CD4-positive, alpha-beta T cell treated with Interleukin-21 for 1 hour (primary cell): ENCODE data around the gene PARP3.

ENCODE experiments used
- DNase-seq: peaks from one replicate; pipeline ENCODE4 v3.0.0-alpha.2; 2020

Gene PARP3

DNA sequence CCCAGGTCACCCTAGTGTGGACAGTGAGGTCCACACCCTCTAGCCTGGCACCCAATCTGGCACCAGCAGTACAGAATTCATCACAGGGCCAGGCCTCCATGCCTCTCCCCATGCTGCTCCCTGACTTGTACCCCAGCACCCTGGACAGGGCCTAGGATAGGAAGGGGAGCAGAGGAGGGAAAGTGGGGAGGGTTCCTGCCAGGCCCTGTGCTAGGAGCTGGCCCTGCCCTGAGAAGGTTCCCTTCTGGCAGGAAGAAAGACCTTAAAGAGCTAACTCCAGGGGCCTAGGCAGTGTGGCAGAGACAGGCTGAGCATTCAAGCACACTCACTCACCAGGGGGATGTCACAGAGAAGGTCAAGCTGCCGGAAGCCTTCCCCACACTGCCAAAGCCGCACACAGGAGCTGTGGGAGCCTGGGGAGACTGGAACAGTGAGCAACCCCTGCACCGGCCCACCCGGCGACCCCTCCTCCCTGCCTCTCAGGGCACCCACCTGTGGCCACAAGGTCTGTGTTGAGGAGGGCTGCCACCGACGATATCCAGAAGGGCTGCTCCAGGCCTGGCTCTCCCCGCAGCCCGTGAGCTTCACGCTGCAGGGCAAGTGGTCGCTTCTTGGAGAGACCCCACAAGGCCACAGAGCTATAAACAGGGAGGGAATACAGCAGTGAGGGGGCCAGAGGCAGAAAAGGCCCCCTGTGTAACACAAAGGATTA is 7.9 kb upstream of the PARP3 start:
- DNase-seq, result no peak

DNA sequence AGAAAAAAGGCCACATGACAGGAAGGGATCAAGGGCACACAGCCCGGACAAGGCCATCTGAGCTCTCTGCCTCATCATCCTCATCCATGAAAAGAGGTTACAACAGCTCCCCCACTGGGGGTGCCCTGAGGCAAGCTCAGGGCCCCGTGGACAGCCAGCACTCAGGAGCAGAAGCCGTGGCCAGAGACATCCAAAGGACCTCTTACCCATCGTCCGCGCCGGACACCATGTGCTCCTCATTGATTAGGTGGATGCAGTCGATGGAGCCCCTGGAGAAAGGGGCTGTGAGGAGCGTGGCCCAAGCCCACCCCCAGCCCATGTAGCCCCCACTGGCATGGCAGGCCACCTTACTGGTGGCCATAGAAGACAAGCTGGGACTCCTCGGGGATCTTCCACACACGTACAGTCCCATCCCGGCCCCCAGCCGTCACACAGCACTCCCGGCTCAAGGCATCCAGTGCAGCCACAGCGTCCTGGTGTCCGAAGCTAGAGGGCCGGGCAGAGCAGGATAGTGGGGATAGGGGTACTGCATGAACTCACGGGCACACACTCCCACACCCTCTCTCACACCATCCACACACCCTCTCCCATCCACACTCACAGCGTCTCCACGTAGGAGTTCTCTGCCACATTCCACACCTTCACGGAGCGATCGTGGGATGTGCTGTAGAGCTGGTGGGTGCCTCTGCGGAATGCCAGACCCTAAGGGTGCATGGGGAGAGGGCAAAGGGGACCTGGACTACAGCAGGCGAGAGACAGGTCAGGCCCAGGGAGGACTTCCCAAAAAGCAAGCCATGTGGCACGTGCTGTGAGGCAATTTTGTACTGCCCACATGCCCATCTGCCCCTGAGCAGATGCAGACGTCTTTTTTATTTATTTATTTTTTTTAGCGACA is 6.9 kb upstream of the PARP3 start:
- DNase-seq, result no peak

DNA sequence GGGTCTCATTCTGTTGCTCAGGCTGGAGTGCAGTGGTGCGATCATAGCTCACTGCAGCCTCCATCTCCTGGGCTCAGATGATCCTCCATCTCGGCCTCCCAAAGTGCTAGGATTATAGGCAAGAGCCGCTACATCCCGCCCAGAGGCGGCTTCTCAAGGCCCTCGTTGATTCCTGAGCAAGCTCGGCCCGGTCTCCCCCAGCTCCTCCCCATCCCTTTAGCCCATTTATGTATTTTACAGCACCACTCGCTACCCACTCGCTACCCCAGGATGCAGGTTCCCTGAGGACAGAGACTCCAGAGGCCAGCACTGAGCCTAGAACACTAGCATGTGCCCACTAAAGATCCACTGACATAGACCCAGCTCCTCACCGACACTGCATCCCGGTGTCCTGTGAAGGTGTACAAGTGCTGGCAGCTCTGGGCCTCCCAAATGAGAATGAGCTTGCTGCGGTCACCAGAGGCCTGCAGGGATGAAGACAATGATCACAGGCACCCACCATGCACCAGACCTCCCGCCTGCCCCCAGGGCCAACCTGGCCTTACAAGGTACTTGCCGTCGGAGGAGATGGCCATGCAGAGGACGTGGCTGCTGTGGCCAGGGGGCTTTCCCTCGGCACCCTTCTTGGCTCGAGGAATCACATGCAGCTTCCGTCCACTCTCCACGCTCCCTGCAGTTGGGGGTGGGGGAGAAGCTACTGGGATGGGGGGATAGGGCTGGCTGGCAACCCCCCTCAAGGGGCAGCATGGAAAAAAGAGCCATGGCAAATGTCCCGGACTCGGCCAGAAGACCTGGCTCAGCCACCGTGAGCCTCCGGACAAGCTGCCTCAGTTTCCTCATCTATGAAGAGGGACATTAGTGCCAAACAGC is 6.0 kb upstream of the PARP3 start:
- no peak for DNase-seq

DNA sequence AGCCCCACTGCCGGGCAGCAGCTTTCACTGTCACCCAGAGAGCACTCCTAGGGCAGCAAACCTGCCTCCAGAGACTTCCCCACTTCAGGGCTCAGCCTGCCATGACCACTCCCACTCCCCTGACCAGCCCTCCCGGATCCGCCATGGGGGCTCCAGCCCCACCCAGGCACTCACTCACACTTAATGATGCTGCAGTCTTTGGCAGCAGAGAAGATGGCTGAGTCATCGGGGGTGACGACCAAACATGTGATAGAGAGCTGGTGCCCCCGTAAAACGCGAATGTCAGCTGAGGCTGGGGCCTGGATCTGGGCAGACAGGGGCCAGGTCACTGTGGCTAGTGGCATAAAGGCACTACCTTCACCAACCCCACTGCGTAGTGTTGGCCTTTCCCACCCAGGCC is 5.1 kb upstream of the PARP3 start:
- DNase-seq, result no peak

DNA sequence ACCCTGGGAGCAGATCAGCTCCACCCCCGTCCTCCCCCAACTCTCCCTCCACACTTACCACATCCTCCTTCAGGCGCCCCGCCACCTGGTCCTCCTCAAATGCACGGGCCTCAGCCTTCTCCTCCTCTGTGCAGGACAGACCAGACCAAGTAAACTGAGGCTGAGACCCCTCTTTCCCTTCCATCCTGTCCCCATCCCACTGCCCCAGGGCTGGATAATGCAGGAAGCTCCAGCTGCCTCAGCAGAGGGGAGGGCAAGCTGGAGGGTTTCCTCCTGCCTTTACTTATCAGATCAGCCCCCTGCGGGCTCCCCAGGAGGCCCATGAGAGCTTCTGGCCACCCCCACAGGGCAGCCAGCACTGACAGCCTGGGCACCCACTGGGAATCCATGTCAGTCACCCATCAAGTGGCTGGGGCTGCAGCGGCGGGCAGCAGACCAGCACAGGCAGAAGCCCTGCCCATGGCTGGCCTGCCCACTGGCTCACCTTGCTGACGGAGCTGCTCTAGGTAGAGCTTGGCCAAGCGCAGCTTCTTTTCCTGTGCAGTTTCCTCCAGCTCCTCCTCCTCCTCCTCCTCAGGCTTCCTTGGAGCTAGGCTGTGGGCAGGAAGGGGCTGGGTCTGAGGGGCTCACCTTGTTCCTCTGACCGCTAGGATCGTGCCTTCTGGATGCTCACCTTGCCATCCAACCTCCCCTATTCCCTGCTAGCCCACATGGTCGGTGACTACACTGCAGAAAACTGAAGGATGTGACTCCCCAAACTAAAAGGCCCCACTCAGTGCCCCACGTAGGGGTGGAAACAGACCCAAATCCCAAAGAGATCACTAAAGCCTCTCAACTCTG is 4.3 kb upstream of the PARP3 start:
- DNase-seq, result no peak

DNA sequence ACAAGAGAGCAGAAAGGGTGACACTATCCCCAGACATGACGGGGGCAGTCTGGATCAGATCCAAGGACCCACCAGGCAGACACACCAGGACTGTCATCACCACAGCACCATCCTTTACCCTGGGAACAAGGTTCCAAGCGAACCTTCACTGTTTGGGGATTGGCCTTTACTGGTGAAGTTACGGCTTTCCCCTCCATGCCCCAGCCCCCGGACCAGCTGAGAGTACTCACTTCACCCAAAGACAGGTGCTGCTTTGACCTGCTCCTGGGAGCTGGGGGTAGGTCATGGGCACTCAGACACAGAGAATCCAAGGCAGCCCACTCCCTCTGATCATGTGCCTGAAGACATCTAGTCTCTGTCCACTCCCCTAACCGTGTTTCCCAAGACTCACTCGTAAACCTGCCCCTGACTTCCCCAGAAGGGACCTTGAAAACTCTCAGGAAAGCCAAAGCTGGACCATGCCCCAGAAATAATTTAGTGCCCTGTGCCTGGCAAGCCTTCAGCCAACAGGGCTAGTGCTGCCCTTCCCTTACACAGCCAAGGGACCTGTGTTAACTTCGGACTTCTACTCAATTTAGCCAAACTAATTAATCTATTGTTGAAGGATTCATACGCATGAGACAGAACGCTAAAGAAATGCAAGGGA is 3.3 kb upstream of the PARP3 start:
- no peak for DNase-seq

DNA sequence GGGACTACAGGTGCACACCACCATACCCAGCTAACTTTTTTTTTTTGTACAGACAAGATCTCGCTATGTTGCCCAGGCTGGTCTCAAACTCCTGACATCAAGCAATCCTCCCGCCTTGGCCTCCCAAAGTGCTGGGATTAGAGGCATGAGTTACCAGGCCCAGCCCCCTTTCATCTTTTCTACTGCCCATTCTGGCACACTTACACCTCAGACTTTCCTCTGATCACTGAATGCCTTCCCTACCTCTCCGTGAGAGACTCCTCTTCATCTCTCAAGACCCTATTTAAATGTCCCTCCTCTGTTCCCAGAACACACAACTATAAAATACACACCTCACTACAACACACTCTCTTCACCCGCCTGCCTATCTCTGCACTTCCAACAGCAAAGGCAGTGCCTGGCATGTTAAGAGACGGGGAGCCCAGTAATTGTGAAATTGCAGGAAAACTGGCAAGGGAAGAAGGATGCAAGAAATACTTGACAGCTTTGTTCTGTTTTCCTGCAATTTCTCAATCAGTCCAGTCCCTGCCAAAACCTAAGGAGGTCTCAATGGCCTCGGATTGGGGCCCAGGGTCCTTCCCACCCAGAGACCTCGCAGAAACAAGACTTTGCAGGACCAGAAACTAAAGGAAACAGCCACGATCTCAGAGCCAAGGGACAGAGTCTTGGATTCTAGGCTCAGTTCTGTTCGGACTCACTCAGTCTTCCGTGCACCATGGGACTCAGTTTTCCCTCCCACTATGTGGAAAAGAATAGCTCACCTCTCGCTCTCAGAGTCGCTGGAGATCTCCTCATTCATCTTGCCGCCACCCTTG is 1.3 kb upstream of the PARP3 start:
- DNase-seq, result no peak

DNA sequence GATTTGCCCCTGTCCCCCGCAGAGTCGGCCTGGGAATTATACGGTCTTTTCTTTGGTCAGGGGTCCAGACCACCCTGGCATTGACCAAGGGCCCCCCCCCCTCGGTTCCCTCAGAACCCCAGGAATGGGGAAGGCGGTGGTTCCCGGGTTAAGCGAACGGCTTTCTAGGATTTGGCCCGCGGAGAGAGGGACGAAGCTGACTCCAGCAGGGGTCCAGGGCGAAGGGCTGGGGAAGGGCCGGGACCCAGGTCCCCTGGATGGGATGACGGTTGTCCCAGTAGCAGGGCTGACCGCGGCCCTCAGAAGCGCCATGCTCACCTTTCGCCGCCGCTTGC is 733 bp upstream of the PARP3 start:
- DNase-seq, result no peak

DNA sequence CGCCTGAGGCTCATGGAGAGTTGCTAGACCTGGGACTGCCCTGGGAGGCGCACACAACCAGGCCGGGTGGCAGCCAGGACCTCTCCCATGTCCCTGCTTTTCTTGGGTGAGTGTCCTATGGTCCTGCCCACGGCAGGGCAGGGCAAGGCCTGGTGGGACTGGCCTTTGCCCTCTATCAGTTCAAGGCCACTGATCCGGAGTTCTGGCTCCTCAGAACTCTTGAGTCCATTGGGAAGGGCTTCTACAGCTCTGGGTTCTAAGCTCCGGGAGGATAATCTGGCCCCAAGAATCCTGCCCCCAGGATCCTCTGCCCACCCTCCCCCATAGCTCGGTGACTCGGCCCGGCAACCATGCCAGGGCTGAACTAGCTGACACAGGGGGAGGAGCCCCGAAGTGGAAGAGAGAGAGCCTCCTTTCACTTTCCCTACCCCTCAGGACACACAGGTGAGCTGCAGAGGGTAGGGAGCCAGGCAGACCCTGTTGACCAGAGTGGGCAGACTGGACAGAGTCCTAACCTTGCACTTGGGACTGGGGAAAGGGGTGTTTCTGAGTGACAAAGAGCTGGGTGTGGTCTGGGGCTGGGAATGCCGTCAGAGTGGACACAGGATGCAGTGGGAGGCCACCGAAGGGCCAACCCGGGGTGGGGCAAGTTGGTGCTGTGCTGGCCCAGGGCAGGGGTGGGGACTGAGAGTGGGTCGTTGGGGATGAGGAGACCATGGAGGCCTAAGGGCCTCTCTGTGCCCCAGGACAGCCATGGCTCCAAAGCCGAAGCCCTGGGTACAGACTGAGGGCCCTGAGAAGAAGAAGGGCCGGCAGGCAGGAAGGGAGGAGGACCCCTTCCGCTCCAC is 664 bp downstream of the PARP3 start:
- peak; percentile 62 for DNase-seq

DNA sequence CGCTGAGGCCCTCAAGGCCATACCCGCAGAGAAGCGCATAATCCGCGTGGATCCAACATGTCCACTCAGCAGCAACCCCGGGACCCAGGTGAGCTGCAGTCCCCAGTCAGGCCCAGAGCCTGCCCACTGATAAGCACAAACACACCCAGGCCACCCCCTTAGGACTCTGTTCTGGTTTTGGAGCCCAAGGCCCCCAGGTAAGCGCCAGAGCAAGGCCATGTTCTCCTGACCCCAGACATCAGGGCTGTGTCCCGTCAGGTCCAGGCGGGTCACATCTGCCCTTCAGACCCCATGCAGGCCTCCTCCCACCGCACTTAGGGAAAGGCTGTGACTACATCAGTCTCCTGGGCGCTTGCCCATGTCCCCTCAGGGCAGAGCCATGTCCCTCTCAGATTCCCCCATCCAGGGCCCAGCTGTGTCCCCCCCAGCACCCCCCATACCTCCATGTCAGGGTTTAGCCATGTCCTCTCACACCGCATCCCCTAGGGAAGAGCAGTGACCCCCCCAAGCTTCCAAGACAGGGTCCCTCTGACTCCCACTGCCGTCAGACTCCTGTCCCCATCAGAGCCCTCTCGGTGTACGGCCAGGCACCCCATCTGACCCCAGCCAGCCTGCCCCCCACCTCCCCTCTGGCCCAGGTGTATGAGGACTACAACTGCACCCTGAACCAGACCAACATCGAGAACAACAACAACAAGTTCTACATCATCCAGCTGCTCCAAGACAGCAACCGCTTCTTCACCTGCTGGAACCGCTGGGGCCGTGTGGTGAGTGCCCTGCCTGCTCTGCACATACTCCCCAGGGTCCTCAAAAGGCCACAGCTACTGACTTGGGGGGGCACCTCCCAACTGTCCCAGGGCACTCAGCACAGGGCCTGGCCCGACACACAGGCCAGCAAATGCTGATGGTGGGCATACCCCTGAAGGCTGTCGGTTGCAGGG is 1.6 kb downstream of the PARP3 start:
- no peak for DNase-seq

DNA sequence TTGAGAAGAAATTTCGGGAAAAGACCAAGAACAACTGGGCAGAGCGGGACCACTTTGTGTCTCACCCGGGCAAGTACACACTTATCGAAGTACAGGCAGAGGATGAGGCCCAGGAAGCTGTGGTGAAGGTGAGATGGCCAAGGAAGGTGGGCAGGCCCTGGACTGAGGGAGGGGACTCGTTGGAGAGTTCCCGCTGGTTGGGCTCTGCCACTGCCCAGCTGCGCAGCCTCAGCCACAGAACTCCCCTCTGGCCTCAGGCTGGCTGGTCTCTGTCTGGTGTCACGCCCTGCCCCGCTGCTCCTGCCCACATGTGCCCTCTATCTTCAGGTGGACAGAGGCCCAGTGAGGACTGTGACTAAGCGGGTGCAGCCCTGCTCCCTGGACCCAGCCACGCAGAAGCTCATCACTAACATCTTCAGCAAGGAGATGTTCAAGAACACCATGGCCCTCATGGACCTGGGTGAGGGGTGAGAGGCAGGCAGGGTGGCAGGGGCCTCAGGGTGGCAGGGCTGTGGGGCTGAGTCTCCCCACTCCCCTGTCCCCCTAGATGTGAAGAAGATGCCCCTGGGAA is 2.4 kb downstream of the PARP3 start:
- DNase-seq, result no peak

DNA sequence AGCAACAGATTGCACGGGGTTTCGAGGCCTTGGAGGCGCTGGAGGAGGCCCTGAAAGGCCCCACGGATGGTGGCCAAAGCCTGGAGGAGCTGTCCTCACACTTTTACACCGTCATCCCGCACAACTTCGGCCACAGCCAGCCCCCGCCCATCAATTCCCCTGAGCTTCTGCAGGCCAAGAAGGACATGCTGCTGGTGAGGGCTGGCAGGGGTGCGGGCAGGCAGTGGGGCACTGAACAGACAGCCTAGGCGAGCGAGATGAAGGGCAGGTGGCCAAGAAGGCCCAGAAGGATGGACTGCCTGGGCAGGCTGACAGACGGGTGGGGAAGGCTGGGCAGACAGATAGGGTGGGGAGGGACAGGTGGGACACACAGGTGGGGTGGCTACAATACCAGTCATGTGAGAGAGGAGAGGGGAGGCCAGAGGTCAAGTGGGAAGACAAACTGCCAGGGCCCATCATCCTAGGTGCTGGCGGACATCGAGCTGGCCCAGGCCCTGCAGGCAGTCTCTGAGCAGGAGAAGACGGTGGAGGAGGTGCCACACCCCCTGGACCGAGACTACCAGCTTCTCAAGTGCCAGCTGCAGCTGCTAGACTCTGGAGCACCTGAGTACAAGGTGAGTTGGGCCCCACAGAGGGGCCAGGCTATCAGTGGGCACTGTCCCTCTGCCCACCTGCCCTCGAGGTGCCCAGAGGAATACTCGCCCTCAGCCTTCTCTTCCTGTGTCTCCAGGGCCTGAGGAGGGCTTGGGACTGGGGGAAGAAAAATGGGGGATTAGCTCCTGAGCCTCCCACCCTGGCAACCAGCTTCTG is 3.1 kb downstream of the PARP3 start:
- DNase-seq, result no peak

DNA sequence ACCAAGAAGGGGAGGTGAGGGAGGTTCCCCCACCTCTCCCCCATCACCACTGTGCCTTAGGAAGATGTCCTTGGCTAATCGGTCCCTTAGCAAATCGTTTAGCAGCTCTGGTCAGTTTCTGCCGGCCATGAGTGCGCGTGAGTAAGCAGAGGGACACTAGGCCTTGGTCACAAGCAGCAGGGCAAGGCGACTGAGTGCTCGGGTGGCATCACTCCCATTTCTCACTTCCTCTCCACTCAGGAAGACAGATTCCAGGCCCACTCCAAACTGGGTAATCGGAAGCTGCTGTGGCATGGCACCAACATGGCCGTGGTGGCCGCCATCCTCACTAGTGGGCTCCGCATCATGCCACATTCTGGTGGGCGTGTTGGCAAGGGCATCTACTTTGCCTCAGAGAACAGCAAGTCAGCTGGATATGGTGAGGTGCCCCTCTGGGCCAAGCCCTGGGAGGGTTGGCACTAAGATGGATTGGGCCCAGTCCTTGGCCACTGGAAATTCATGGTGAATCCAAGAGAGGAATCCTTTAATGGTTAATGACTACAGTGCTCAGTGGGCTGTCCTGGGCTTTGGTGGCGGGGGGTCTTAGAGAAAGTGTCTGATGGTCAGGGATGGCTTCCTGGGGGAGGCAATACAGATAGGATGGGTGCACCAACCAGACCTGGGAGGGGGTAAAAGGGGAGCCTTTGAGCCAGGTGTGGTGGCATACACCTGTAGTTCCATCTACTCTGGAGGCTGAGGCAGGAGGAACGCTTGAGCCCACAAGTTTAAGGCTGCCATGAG is 4.0 kb downstream of the PARP3 start:
- no peak for DNase-seq

DNA sequence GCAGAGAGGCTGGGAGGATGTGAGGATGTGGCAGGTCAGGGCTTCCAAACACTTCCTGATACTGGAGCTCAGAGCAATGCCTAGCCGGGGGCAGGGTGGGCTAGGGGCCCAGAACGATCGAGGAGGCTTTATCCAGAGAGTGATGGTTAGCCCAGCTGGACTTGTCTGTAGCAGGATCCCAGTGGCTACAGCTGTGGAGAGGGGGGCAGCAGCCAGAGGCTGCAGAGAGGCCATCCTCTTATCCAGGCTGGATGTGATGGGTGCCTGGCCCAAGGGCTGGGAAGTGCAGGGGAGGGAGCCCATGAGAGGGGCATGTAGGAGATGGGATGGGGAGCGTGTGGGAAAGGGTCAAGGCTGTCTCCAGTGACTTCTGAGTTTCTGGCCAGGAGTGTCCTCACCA is 4.6 kb downstream of the PARP3 start:
- DNase-seq, result no peak

DNA sequence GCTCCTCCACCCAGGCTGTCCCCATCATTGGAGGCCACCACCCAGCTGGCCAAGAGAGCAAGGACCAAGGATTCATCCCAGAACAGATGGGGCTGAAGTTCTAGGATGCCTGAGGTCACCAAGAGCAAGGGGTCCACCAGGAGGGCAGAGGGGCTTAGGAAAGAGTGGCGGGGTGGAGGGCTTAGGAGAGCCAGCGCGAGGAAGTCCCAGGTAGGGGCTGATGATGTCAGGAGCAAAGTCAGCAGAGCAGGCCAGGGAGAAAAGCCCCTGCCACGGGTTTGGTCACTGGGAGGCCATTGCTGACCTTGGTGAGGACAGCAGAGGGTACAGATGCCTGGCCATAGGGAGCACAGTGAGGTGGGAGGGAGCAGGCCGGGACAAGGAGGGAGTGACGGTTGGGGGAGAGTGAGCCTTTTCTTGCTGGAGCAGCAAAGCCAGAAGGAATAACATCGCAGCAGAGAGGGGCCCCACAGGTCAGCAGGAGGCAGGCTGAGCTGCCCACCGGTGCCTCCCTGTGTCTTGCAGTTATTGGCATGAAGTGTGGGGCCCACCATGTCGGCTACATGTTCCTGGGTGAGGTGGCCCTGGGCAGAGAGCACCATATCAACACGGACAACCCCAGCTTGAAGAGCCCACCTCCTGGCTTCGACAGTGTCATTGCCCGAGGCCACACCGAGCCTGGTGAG is 5.2 kb downstream of the PARP3 start:
- DNase-seq, result no peak

DNA sequence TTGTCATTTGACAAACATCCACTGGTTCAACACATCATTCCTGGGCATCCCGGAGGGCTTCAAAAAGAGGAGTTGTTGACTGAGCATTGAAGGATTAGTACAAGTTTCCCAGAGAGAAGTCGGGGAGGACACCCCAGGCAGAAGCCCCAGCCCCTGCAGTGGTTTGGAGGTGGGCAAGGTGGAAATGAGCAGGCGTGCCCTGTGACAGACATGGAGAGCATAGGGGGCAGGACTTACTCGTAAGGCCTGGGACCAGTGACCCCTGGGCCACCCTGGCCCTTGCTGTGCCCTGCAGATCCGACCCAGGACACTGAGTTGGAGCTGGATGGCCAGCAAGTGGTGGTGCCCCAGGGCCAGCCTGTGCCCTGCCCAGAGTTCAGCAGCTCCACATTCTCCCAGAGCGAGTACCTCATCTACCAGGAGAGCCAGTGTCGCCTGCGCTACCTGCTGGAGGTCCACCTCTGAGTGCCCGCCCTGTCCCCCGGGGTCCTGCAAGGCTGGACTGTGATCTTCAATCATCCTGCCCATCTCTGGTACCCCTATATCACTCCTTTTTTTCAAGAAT is 5.9 kb downstream of the PARP3 start:
- no peak for DNase-seq
